ENCODE measurements around the gene WIPI1.

DNA sequence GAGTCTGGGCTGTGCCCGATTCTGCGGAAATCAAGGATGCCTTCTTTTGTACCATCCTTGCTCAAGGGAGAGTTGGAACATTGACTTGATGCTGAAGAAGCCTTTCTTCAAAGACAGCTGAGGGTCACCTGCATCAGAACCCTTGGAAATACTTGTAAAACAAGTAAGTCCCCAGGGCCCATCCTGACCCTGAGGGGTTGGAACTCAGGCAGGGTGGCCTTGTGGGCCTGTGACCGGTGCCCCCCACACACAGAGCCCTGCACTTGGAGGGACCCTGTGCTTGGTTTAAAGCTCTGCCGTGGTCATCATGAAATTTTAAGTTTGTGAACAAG is 56.9 kb downstream of the WIPI1 start:
- TF ChIP-seq, protein P1, sequence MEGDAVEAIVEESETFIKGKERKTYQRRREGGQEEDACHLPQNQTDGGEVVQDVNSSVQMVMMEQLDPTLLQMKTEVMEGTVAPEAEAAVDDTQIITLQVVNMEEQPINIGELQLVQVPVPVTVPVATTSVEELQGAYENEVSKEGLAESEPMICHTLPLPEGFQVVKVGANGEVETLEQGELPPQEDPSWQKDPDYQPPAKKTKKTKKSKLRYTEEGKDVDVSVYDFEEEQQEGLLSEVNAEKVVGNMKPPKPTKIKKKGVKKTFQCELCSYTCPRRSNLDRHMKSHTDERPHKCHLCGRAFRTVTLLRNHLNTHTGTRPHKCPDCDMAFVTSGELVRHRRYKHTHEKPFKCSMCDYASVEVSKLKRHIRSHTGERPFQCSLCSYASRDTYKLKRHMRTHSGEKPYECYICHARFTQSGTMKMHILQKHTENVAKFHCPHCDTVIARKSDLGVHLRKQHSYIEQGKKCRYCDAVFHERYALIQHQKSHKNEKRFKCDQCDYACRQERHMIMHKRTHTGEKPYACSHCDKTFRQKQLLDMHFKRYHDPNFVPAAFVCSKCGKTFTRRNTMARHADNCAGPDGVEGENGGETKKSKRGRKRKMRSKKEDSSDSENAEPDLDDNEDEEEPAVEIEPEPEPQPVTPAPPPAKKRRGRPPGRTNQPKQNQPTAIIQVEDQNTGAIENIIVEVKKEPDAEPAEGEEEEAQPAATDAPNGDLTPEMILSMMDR (IDR thresholded peaks at IDR 0.05; ENCODE audit: low read depth, low read length), result no peak
- TF ChIP-seq EZH2phosphoT487 (IDR thresholded peaks at IDR 0.05; ENCODE audit: low read depth), result no peak

Measured in OCI-LY3 (cell line).